Esophagus mucosa (tissue), 1 donor: Measurements from ENCODE around the gene RALA. TPM values are rescaled to one million over a fixed set of nuclear protein-coding genes. Genes with fewer than 3 reads are reported as not detected.
"Not testable (repeated sequence)": the region's sequence is repeated elsewhere in the genome, so short reads cannot be mapped to it uniquely, and the experiment has no call there.

Experiments
- ATAC-seq: fragments of 200-7000 bp; cut with Tn5 transposase; one replicate; pipeline ENCODE4 v1.9.1; 2020
- total RNA-seq: library from RNA; stranded (reverse); gene quantifications from one replicate; pipeline ENCODE4 v1.2.4, GENCODE V29; 2023
- donor health status: DM: yes; HTN: yes; CAD: no.

RALA gene
- total RNA-seq, 1 donor from 2014 or later, result 48.2 TPM

DNA sequence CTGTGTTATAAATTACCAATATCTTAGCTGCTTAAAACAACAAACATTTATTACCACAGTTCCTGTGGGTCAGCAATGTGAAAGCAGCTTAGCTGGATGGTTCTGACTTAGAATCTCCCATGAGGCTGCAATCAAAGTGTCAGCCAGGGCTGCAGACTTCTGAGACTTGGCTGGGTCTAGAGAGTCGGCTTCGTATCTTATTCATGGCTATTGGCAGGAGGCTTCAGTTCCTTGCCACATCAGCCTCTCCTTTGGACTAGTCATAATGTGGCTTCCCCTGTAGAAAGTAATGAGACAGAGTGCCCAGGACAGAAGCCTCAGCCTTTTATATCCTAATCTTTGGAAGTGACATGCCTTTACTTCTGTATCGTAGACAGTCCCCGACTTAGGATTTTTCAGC, 27.3 kb downstream of the RALA start:
- peak; percentile 59 for ATAC-seq

DNA sequence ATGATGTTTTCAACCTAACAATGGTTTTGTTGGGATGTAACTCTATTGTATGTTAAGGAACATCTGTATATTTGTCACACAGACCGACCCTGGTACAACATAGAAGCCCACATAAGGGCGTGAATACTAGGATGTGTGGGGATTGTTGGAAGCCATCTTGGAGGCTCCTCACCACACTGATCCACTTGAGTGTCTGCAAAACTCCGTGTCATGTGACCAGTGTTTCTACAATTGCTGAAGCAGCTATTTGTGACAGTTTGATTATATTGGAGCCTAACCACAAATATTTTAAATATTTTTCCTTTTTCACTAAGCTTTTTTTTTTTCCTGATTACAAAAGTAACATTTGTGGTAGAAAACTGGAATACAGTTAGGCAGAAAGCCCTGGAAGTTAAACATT, 27.9 kb downstream of the RALA start:
- ATAC-seq, result no peak

DNA sequence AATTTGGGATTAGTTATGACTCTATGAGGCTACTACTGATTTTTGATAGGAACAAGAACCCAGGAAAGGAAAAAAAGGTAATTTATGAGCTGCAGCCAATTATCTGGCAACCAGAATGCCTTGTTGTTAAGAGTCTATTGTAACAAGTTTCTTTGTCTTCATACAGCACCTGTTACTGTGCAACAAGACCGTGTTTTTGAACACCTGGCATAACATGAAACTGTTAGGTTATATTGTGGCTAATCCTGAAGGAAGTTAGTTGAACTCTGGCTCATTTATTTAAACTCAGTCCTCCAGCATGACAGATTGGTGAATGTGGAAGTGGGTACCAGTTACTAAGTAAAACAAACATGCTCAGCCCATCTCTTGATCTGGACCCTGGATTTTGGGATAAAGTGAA, 33.0 kb downstream of the RALA start:
- no peak for ATAC-seq

DNA sequence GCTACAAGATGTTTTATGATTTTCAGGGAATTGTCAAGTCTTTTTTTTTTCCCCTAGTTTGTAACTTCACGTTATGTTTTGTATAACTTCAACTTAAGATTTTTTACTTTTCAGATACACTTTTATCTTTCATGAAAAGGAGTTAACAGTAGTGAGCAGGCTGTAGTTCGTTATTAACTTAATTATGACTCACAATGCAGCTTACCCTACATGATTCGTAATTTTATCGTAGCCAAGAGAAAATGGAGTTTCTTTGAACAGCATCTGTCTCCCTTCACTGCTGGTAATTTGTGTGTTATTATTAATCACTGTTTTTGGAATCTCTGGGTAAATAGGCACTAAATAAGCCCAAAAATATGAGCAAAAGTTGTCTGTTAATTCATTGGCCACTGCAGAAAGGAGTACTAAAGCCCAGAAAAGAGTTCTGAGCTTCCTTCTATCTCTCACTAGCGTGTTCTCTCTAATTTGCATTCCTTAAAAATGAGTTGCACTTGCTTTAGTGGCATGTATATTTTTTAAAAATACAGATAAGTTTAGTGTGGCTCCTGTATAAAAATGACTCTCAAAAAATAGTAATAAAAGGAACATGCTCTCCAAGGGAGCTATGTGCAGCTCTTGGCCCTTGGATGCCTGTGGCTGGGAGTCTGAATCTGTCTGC, 36.1 kb downstream of the RALA start:
- no peak for ATAC-seq

DNA sequence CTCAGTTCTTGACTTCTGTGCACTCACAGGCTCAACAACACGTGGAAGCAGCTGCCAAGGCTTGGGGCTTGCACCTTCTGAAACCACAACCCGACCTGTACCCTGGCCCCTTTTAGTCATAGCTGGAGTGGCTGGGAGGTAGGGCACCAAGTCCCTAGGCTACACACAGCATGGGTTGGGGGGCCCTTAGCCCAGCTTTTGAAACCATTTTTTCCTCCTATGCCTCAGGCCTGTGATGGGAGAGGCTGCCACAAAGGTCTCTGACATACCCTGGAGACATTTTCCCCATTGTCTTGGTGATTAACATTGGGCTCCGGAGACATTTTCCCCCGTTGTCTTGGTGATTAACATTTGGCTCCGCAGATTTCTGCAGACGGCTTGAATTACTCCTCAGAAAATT, 38.6 kb downstream of the RALA start:
- ATAC-seq, result no peak

DNA sequence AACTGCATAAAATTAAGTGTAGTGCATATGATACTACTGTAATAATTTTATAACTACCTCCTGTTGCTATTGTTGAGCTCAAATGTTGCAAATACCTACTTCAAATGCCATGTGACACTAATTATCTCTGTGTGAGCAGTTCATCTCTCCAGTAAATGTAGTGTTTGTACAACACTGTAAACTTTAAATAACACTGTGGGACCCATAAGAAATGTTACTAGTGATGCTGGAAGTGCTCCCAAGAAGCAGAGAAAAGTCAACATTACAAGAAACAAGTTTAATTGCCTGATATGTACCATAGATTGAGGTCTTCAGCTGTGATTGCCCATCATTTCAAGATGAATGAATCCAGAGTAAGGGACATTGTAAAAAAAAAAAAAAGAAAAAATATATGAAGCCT, 39.9 kb downstream of the RALA start:
- no peak for ATAC-seq

DNA sequence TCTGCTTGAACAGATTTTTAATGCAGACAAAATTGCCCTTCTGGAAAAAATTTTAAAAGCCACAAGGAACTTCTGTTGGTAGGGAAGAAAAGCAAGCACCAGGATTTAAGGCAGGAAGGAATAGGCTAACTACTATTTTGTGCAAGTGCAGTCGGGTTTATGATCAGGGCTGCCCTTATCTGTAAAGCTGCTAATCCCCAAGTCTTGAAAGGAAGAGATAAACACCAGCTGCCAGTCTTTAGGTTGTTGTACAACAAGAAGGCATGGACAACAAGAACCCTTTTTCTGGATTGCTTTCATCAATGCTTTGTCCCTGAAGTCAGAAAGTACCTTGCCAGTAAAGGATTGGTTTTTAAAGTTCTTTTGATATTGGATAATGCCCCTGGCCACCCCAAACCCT, 40.7 kb downstream of the RALA start:
- ATAC-seq, result no peak

DNA sequence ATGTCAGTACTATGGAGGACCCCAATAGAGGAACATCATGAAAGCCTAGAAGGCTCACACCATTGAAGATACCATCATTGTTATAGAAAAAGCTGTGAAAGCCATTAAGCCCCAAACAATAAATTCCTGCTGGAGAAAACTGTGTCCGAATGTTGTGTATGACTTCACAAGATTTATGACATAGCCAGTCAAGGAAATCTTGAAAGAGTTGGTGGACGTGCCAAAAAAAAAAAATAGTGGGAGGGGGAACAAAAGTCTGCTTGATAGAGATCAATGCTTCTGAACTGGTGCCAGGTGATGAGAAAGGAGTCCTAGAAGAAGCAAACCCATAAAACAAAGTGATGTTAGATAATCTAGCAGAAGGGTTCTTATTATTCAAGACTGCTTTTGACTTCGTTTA, 41.2 kb downstream of the RALA start:
- ATAC-seq, result no peak

DNA sequence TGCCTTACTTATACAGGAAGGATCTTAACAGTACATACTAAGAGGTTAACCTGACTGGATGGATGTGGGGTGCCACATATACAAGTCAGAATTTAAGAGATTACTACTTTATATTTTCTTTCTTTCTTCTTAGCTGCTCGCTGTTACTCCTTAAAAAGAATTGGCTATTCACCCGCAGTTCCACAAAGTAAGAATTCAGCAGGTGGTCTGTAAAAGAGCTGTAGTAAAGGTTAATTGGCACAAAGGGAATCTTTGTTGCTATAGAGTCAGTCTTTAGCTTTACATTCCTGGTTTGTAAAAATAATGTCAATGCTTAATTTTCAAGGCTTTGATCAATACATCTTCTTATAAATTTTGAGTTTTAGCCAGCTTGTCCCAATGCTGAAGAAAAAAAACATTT, 43.2 kb downstream of the RALA start:
- ATAC-seq, result no peak

DNA sequence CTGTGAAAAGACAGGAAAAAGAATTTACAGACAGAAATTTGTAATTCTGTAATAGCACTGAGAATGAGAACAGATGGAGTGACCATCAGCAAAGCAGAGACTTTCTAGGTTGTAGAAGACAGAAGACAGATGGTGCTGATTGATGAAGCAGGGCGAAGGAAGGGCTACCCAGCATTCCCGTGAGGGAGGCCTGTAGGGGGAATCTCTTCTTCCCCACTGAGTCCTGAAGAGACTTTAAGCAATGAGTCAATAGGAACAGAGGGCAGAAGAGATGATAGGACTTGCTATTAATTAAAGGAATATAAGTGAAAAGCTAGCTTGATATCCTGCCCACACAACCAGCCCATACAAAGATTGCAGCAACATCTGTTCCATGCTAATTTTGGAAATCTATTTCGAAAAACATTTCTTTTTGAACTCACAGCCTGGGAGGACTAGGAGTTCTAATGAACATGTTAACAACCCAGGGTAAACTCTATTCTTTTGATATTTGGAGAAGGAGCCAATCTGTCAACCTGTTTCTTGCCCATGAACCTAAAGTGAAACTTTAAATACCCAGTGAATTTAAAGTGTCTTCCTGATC, 44.1 kb downstream of the RALA start:
- no peak for ATAC-seq

DNA sequence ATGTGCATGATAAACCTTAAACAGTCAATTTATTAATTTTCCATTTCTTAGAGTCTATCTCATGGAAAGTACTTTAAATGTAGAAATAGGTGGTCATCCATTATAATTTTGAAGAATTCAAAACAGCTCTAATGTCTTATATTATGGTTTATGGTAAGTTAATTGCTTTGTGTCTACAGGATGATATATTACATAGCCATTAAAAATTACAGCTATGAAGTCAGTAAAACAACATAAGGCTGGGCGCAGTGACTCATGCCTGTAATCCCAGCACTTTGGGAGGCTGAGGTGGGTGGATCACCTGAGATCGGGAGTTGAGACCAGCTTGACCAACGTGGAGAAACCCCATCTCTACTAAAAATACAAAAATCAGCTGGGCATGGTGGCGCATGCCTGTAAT, 44.9 kb downstream of the RALA start:
- not testable (repeated sequence) for ATAC-seq

DNA sequence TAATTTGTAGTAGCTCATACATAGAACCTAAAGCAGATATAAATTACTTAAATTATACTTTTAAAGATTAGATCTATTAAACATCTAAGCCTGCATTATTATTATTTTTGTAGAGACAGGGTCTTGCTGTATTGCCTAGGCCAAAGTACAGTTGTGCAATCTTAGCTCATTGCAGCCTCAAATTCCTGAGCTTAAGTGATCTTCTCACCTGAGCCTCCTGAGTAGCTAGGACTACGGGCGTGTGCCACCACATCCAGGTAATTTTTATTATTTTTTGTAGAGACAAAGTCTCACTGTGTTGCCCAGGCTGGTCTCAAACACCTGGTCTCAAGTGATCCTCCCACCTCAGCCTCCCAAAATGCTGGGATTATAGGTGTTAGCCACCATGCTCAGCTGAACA, 46.7 kb downstream of the RALA start:
- ATAC-seq, result no peak

DNA sequence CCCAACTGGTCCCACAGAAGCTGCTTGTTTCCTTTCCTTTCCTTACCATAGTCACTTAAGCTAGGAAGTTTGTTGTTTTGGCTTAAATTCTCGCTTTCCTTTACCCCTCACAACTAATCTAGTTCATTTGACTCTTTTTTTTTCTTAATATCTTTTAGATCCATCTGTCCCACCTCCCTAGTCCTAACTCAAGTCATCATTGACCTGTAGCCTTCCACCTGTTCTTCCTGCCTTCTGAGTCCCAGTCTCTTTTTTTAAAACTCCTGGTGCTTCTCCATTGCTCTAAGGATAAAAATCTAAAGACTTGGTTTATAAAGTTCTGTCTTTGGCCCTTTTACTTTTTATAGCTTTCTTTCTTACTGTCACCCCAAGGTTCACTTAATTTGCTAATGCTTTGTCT, 47.6 kb downstream of the RALA start:
- no peak for ATAC-seq

DNA sequence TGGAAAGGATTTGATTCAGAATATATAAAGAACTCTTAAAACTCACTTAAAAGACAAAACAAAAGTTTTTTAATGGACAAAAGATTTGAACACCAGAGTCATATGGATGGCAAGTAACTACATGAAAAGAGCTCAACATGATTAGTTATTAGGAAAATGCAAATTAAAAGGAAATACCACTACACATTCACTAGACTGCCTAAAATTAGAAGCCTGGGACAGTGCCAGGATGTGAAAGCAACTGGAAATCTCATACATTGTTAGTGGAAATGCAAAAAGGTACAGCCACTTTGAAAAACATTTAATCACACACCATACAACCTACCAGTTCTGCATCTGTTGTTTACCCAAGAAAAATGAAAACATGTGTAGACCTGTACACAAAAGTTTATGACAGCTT, 48.8 kb downstream of the RALA start:
- ATAC-seq, result no peak

DNA sequence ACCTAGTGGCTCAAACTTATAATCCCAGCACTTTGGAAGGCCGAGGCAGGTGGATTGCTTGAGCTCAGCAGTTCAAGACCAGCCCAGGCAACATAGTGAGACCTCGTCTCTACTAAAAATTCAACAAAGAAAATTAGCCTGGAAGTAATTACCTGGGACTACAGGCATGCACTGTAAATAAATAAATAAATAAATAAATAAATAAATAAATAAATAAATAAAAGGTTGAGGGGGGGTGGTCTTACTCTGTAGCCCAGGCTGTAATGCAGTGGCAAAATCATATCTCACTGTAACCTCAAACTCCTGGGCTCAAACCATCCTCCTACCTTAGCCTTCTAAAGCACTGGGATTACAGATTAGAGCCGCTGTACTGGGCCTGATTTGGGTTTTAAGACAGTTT, 50.5 kb downstream of the RALA start:
- ATAC-seq, result no peak

DNA sequence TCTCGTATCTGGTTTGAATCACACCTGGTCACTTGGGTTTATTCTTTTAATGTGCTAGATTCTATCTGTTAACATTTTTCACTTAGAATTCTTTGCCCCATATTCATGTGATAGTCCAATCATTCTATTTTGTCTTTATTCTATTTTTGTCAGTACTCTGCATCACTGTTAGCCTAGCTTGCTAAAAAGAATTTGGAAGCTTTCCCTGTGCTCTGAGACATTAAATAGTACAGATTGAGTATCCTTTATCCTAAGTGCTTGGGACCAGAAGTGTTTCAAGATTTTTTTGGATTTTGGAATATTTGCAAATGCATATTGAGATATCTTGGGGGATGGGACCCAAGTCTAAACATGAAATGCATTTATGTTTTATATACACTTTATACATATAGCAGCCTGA, 51.0 kb downstream of the RALA start:
- ATAC-seq, result no peak

DNA sequence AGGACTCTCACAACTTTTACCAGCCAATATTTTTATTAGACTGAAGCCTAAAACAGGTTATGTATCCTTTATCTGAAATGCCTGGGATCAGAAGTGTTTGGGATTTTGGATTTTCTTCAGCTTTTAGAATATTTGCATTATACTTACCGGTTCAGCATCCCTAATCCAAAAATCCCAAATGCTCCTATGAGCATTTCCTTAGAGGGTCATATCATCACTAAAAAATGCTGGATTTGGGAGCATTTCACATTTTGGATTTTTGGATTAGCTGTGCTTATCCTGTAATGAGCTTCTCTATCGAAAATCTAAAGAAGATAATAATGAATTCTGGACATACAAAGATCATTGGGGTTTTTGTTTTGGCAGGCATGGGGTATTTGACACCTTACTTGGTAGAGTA, 53.0 kb downstream of the RALA start:
- no peak for ATAC-seq

DNA sequence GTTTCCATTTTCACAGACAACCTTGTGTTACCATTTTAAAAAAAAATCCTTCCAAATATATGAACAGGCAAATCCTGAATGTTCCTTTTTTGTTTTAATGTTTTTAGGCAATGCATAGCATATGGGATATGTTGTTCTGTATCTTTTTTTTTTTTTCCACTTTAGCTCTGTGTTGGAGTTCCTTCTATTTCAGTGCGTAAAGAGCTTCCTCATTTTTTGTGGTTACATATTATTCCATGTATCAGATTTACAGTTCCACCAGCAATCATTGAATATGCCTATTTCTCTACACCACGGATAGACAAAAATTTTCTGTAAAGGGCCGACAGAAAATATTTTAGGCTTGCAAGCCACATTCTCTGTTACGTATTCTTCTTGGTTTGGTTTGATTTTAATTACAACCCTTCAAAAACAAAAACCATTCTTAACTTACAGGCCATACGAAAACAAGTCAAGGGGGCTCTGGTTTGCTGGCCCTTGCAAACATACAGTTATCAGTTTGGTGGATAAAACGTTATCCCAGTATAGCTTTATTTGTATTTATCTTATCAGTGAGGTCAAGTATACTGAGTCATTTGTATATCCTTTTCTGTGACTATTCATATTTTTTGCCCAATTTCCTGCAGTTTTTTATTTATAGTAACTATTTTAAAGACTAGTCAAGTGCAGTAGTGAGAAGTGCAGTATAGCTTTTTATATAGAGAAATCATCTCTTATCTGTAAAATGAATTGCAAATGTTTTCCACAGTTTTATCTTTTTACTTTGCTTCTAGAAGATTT, 55.7 kb downstream of the RALA start:
- ATAC-seq, result no peak

DNA sequence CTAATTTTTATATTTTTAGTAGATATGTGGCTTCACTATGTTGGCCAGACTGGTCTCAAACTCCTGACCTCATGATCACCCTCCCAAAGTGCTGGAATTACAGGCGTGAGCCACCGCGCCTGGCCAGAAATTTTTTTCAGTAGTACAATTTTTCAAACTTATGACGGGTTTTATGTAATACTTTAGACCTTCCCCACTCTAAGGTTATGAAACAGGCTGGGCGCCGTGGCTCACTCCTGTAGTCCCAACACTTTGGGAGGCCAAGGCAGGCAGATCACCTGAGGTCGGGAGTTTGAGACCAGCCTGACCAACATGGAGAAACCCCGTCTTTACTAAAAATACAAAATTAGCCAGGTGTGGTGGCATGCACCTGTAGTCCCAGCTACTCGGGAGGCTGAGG, 56.5 kb downstream of the RALA start:
- not testable (repeated sequence) for ATAC-seq

DNA sequence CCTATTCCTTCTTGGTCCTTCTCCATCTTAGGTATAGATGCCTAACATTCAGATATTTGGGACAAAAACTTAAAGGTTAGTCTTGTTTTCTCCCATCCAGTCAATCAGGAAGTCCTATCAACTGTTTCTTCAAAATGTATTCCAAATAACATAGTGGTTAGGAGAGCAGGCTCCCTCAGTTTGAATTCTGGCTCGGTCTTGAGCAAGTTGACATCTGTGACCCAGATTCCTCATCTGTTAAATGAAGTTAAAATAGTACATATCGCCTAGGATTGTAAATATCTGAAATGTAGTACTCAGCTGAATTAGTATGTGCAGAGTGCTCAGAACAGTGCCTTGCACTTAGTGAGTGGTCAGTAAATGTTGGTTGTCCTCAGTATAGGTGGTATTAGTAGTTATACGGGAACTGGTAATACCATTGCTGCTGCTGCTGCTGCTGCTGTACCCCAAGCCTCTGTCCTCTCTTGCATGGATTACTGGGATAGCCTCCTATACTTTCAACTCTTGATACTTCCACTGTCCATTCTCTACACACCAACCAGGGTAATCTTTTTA, 58.6 kb downstream of the RALA start:
- no peak for ATAC-seq

DNA sequence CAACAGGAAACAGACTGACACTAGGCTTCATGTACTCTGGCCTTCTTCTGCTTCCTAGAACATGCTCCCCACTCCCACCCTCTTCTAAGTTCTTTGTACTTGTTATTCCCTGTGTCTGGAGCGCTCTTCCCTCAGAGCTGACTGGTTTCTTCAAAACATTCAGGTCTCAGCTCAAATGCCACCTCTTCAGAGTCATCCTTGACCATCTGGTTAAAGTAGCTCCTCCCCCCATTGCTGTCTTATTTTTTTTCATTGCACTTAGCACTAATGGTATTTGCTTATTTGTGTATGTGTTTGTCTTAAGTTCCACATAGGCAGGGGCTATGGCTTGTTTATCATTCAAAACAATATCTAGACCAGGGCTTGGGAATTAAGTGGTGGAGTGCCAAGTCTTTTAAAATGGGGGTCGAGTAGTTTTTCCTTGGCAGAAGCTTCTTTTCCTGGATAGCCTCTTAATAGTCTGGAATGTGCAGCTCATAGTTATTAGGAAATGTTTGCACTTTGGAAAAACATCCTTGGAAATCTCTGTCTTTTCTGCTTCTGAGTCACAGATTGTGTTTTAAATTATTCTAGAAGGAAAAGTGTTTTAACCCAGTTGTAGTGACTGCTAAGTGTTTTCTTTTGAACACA, 60.0 kb downstream of the RALA start:
- no peak for ATAC-seq

DNA sequence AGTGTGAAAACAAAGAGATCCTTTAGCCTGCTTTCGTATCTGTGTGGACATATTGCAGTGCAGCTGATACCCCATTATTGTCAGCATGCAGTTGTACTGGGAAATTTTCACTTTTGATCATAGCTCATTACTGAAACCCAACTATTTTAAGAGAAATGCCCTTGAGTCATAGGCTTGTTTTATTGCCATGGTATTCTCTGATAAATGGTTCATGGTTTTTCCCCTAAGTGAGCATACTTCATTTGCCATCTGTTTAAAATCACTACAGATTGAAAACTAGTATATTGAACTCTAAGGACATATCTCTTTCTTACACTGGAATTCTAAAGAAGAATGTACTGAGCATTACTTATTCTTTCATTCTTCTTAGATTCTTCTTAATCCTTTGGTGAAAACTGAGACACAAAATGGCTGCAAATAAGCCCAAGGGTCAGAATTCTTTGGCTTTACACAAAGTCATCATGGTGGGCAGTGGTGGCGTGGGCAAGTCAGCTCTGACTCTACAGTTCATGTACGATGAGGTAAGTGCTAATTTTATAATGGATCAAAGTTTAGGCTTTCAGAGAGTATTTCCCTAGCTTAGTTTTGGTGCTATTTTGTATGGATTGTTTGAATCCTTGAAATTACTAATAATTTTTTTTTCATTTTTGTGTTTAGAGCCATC, 63.0 kb downstream of the RALA start:
- no peak for ATAC-seq
